HepG2 (cell line): Measurements from ENCODE around the gene WNT6. TPM values are rescaled to one million over a fixed set of nuclear protein-coding genes. Genes with fewer than 3 reads are reported as not detected.

ENCODE experiments used
- ATAC-seq: fragments of 200-7000 bp; cut with Tn5 transposase; 3 replicates; pipeline ENCODE4 v1.9.1; 2020; ENCODE audit warnings: mild to moderate bottlenecking, moderate library complexity
- BruUV-seq: library from RNA; stranded (reverse); fragments of 400-500 nt; replicated peaks from 2 replicates; lab custom pipeline; 2021; lab: Mats Ljungman, UMichigan
- CTCF ChIA-PET: fragments of 300-600 bp; formaldehyde crosslinking; extraction: SDS; loops from one replicate; lab custom pipeline; 2021; ENCODE audit warnings: low total read pairs, inconsistent platforms, low intra/inter-chr PET ratio; lab: Yijun Ruan, JAX
- POLR2A ChIA-PET: fragments of 350-600 bp; sonication (Branson Sonifier 250); formaldehyde crosslinking; loops from one replicate; lab custom pipeline; 2020; ENCODE audit warnings: antibody characterized with exemption, inconsistent platforms; lab: Yijun Ruan, JAX
- DNase-seq: peaks from one replicate; pipeline ENCODE4 v3.0.0-alpha.2; 2015; ENCODE audit warnings: low spot score
- FAIRE-seq: peaks from 3 replicates; lab custom pipeline; 2011; peaks lifted over from hg19 to GRCh38; lab: Jason Lieb, UNC
- H2AFZ ChIP-seq: one replicate; pipeline ENCODE4 v1.6.1; 2011; ENCODE audit warnings: low read length, inconsistent platforms
- H3K27ac ChIP-seq: fragments of 300-600 bp; 3 replicates; pipeline ENCODE4 v1.8.0; 2011; ENCODE audit warnings: mixed run types, mild to moderate bottlenecking, mixed read lengths, low read length, inconsistent platforms; ENCODE audit not compliant: insufficient read depth; ENCODE audit errors: extremely low read length
- H3K27me3 ChIP-seq, 2 experiments: fragments of 200-600 bp in 1 of 2; 2 replicates in 1 of 2; 3 replicates in 1 of 2; pipeline versions ENCODE4 v1.6.0 to v1.8.0; 2011; ENCODE audit warnings: low read length in 2 of 2, mild to moderate bottlenecking in 2 of 2, moderate library complexity in 2 of 2, inconsistent platforms in 1 of 2; ENCODE audit not compliant: insufficient read depth in 2 of 2, control insufficient read depth in 1 of 2
- H3K36me3 ChIP-seq, 2 experiments: fragments of 200-600 bp in 1 of 2; replicated peaks in 1 of 2; 2 replicates in 1 of 2; 3 replicates in 1 of 2; pipeline versions ENCODE4 v1.5.1 to v1.8.0; 2011; ENCODE audit warnings: low read length in 2 of 2, inconsistent platforms in 1 of 2; ENCODE audit not compliant: insufficient read depth in 2 of 2, control insufficient read depth in 1 of 2
- H3K4me1 ChIP-seq: 2 replicates; pipeline ENCODE4 v1.5.1; 2012; ENCODE audit warnings: low read length, inconsistent platforms; ENCODE audit not compliant: insufficient read depth
- H3K4me2 ChIP-seq: 2 replicates; pipeline ENCODE4 v1.6.0; 2011; ENCODE audit warnings: low read depth, low read length, inconsistent platforms
- H3K4me3 ChIP-seq, 3 experiments: fragments of 200-600 bp in 1 of 3; sonication (generic), shearing (Covaris generic) in 1 of 3; replicated peaks in 1 of 3; 2 replicates each; pipeline ENCODE4 v1.5.1; 2011 to 2016; ENCODE audit warnings: low read length in 3 of 3, inconsistent platforms in 2 of 3, low read depth in 2 of 3, mild to moderate bottlenecking in 2 of 3, control low read depth in 1 of 3, mixed read lengths in 1 of 3; ENCODE audit not compliant: insufficient read depth in 1 of 3
- H3K79me2 ChIP-seq: one replicate; pipeline ENCODE4 v1.6.1; 2011; ENCODE audit warnings: low read length, inconsistent platforms; ENCODE audit not compliant: insufficient read depth
- H3K9ac ChIP-seq: 2 replicates; pipeline ENCODE4 v1.6.0; 2011; ENCODE audit warnings: mild to moderate bottlenecking, low read depth, low read length, inconsistent platforms; ENCODE audit not compliant: insufficient read depth
- H3K9me3 ChIP-seq: 2 replicates; pipeline ENCODE4 v1.5.1; 2012; ENCODE audit warnings: mild to moderate bottlenecking, low read length
- H4K20me1 ChIP-seq: 2 replicates; pipeline ENCODE4 v1.6.0; 2011; ENCODE audit warnings: inconsistent platforms, mild to moderate bottlenecking, low read length, moderate library complexity; ENCODE audit not compliant: insufficient read depth
- CERS6 ChIP-seq: sonication (generic); formaldehyde crosslinking; IDR thresholded peaks from 2 replicates; pipeline ENCODE4 v1.5.0; 2020; ENCODE audit warnings: missing genetic modification reagents
- HDAC2 ChIP-seq: sonication (generic); formaldehyde crosslinking; IDR thresholded peaks from 2 replicates; pipeline ENCODE4 v1.4.0; 2020; ENCODE audit warnings: missing genetic modification reagents
- POLR2G ChIP-seq: fragments of 200-400 bp; formaldehyde crosslinking; IDR thresholded peaks from 2 replicates; pipeline ENCODE4 v1.6.1; 2018; ENCODE audit warnings: mild to moderate bottlenecking, low read depth, low read length, moderate library complexity
- SMAD9 ChIP-seq: sonication (generic); formaldehyde crosslinking; IDR thresholded peaks from 2 replicates; pipeline ENCODE4 v1.5.1; 2020; ENCODE audit warnings: mild to moderate bottlenecking, missing genetic modification reagents
- SNRNP70 ChIP-seq: fragments of 200-400 bp; formaldehyde crosslinking; IDR thresholded peaks from 2 replicates; pipeline ENCODE4 v1.6.1; 2017; ENCODE audit warnings: mild to moderate bottlenecking, low read depth, low read length, moderate library complexity
- ZBTB20 ChIP-seq: sonication (generic); formaldehyde crosslinking; IDR thresholded peaks from 2 replicates; pipeline ENCODE4 v1.8.1; 2023; ENCODE audit warnings: missing genetic modification reagents, low read depth, mild to moderate bottlenecking, borderline replicate concordance
- WGBS: methylation state at CpG from one replicate; pipeline ENCODE4 v1.1.6; 2017; ENCODE audit warnings: low lambda C conversion rate; 5-methylcytosine and 5-hydroxymethylcytosine counted together
- in situ Hi-C: cut with HindIII; loops from 2 replicates; pipeline ENCODE4 v1.10.0; 2017; ENCODE audit warnings: low pct_unique_long_range_greater_than_20kb; ENCODE audit not compliant: extremely low pct_ligation_motif_present
- intact Hi-C: fragments of 100-400 bp; cut with micrococcal nuclease; formaldehyde crosslinking; loops from one replicate; pipeline ENCODE4 v1.10.0; 2022; ENCODE audit not compliant: unreplicated experiment
- polyA plus RNA-seq, 8 experiments: library from polyadenylated mRNA; depleted of rRNA in 3 of 8; stranded (reverse) in 7 of 8; unstranded in 1 of 8; fragments of >200 nt; fragmentation: Illumina TruSeq in 4 of 8; extraction: Trizol in 4 of 8; gene quantifications; 2 replicates each; pipeline versions ENCODE4 v1.2.1 to v1.2.3, GENCODE V29; 2011 to 2016; ENCODE audit warnings: low read depth in 4 of 8, missing spikeins in 1 of 8, mixed read lengths in 1 of 8; ENCODE audit not compliant: insufficient read depth in 1 of 8
- total RNA-seq, 5 experiments: library from RNA; depleted of rRNA; stranded (reverse); fragments of >200 nt; fragmentation: Illumina TruSeq; extraction: Trizol; gene quantifications; 2 replicates each; pipeline ENCODE4 v1.2.3, GENCODE V29; 2016; ENCODE audit warnings: low read depth in 1 of 5
- TF ChIP-seq, protein P1 (sequence below): sonication (generic); formaldehyde crosslinking; IDR thresholded peaks from 2 replicates; pipeline ENCODE4 v1.8.1; 2023; ENCODE audit warnings: mild to moderate bottlenecking, moderate library complexity, missing genetic modification reagents
- TF ChIP-seq, protein P2 (sequence below): IDR thresholded peaks from 2 replicates; pipeline ENCODE4 v1.6.1; 2016
- TF ChIP-seq, protein P3 (sequence below), 2 experiments: fragments of 450-650 bp in 1 of 2; sonication (generic) in 1 of 2; formaldehyde crosslinking in 1 of 2; IDR thresholded peaks; 2 replicates each; pipeline versions ENCODE4 v1.6.1 to v1.8.0; 2016 to 2022; ENCODE audit warnings: antibody characterized with exemption in 1 of 2, mild to moderate bottlenecking in 1 of 2, missing genetic modification reagents in 1 of 2

WNT6 gene
- total and polyA plus RNA-seq, 2 of the 13 experiments (the other 11 are each of a cell fraction or from before 2014, with no cell fraction given) = 0.20 TPM; not detected in 1

- TF ChIP-seq CERS6 = no peak
- TF ChIP-seq SMAD9 (CRISPR knock-in tag) = no peak
- no peak for TF ChIP-seq ZBTB20 (CRISPR knock-in tag)
- TF ChIP-seq POLR2G = no peak
These were observed 46.7 kb upstream of the WNT6 start (continued) for GRCh38 chr2:218812861-218813260.

- Histone ChIP-seq H4K20me1 (no peaks in the 10 kb centered on the region), H3K4me1 (peaks cover 9% of the 10 kb centered on the region), H2AFZ (no peak overlapping the region), H3K4me3 (no peak overlapping the region), H3K9me3 (no peaks in the 10 kb centered on the region), H3K79me2 (peaks cover 6% of the 10 kb centered on the region), H3K9ac (no peak overlapping the region), H3K36me3 (peaks cover 47 to 85% of the 10 kb centered on the region in 2 experiments), H3K27ac (no peak overlapping the region), H3K4me2 (no peak overlapping the region), H3K27me3 (no peaks in the 10 kb centered on the region)
- no TSS peak for BruUV-seq
- FAIRE-seq (no peak), ATAC-seq (no peak), DNase-seq (no peak)
- ChIA-PET POLR2A (no interaction called here), CTCF (no interaction called here)
- intact Hi-C loops = no loop called here
- WGBS = 96% methylated on average over 11 of the region's 11 CpGs
- in situ Hi-C loops = no loop called here
- TF ChIP-seq SNRNP70 (no peak), HDAC2 (CRISPR knock-in tag) (no peak)
- TF ChIP-seq, protein P1, sequence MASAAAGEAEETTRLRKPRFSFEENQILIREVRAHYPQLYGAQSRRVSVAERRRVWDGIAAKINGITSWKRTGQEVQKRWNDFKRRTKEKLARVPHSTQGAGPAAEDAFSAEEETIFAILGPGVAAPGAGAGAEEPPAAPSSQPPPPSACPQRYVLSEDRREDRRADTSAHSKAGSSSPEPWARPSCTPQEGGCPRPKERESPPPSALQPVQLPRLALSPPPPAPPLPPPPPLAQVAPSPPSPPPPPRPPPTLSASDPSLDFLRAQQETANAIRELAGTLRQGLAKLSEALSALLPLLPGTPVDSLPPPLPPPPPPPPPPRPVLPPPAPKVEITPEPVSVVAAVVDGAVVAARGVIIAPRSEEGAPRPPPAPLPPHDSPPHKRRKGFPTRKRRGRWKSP = no peak
- TF ChIP-seq, protein P2, sequence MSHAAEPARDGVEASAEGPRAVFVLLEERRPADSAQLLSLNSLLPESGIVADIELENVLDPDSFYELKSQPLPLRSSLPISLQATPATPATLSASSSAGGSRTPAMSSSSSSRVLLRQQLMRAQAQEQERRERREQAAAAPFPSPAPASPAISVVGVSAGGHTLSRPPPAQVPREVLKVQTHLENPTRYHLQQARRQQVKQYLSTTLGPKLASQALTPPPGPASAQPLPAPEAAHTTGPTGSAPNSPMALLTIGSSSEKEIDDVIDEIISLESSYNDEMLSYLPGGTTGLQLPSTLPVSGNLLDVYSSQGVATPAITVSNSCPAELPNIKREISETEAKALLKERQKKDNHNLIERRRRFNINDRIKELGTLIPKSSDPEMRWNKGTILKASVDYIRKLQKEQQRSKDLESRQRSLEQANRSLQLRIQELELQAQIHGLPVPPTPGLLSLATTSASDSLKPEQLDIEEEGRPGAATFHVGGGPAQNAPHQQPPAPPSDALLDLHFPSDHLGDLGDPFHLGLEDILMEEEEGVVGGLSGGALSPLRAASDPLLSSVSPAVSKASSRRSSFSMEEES (CRISPR knock-in tag) = no peak
- TF ChIP-seq, protein P3, sequence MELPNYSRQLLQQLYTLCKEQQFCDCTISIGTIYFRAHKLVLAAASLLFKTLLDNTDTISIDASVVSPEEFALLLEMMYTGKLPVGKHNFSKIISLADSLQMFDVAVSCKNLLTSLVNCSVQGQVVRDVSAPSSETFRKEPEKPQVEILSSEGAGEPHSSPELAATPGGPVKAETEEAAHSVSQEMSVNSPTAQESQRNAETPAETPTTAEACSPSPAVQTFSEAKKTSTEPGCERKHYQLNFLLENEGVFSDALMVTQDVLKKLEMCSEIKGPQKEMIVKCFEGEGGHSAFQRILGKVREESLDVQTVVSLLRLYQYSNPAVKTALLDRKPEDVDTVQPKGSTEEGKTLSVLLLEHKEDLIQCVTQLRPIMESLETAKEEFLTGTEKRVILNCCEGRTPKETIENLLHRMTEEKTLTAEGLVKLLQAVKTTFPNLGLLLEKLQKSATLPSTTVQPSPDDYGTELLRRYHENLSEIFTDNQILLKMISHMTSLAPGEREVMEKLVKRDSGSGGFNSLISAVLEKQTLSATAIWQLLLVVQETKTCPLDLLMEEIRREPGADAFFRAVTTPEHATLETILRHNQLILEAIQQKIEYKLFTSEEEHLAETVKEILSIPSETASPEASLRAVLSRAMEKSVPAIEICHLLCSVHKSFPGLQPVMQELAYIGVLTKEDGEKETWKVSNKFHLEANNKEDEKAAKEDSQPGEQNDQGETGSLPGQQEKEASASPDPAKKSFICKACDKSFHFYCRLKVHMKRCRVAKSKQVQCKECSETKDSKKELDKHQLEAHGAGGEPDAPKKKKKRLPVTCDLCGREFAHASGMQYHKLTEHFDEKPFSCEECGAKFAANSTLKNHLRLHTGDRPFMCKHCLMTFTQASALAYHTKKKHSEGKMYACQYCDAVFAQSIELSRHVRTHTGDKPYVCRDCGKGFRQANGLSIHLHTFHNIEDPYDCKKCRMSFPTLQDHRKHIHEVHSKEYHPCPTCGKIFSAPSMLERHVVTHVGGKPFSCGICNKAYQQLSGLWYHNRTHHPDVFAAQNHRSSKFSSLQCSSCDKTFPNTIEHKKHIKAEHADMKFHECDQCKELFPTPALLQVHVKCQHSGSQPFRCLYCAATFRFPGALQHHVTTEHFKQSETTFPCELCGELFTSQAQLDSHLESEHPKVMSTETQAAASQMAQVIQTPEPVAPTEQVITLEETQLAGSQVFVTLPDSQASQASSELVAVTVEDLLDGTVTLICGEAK (IDR thresholded peaks at IDR 0.05) = no peak
- TF ChIP-seq, protein P3 (CRISPR knock-in tag; IDR thresholded peaks at IDR 0.05) = 0 out of 2 replicates have a peak, but pooled peaks have one; percentile 19
These were observed 45.7 kb upstream of the WNT6 start for GRCh38 chr2:218813771-218814460.
